Mucosa of stomach (tissue), 1 donor: ENCODE measurements around the gene RAB40AL.
"Not testable (repeated sequence)": the region's sequence is repeated elsewhere in the genome, so short reads cannot be mapped to it uniquely, and the experiment has no call there.

Source experiments
- H3K27me3 ChIP-seq: one replicate; pipeline ENCODE4 v1.7.0; 2013; ENCODE audit warnings: mild to moderate bottlenecking, low read length; ENCODE audit not compliant: control insufficient read depth, insufficient read depth
- H3K36me3 ChIP-seq: one replicate; pipeline ENCODE4 v1.7.0; 2013; ENCODE audit warnings: low read length; ENCODE audit not compliant: control insufficient read depth, insufficient read depth
- H3K4me1 ChIP-seq: one replicate; pipeline ENCODE4 v1.7.0; 2013; ENCODE audit warnings: mild to moderate bottlenecking, low read length; ENCODE audit not compliant: control insufficient read depth, insufficient read depth
- H3K4me3 ChIP-seq: one replicate; pipeline ENCODE4 v1.7.0; 2013; ENCODE audit warnings: low read length
- H3K9ac ChIP-seq: one replicate; pipeline ENCODE4 v1.7.0; 2013; ENCODE audit warnings: mild to moderate bottlenecking, low read length, moderate library complexity
- H3K9me3 ChIP-seq: one replicate; pipeline ENCODE4 v1.7.0; 2013; ENCODE audit warnings: mild to moderate bottlenecking, low read length, moderate library complexity; ENCODE audit not compliant: control insufficient read depth
- donor health status: Pancreatic carcinoma.

Gene RAB40AL

GRCh38 chrX:102963955-102964354, 26.9 kb downstream of the RAB40AL start:
- Histone ChIP-seq H3K9me3 (no peaks in the 10 kb centered on the region), H3K27me3 (no peaks in the 10 kb centered on the region)

DNA sequence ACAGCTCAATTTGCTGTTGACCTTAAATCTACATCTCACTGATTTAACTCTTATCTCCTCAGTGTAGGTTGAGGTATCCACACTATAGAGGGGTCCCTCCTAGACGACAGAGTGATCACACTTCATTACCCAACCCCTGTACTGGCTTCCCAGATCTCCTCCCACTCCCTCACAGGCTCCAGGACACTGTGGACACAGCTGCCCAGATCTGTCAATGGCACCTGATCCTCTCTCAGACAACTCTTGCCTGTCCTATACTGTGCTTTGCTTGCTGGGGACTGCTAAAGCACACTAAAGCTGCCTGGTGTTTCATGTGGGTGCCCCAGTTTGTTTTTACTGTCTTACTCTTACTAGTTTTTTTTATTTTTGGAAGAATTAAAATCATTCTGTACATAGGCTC, 27.9 kb downstream of the RAB40AL start:
- Histone ChIP-seq H3K9me3 (no peaks in the 10 kb centered on the region), H3K4me1 (no peaks in the 10 kb centered on the region), H3K4me3 (no peak overlapping the region), H3K9ac (no peak overlapping the region), H3K36me3 (no peaks in the 10 kb centered on the region), H3K27me3 (no peaks in the 10 kb centered on the region)

More at GRCh38 chrX:102963955-102964354, 26.9 kb downstream of the RAB40AL start:
- Histone ChIP-seq H3K36me3 (no peaks in the 10 kb centered on the region), H3K9ac (no peak overlapping the region), H3K4me3 (no peak overlapping the region), H3K4me1 (no peaks in the 10 kb centered on the region)

DNA sequence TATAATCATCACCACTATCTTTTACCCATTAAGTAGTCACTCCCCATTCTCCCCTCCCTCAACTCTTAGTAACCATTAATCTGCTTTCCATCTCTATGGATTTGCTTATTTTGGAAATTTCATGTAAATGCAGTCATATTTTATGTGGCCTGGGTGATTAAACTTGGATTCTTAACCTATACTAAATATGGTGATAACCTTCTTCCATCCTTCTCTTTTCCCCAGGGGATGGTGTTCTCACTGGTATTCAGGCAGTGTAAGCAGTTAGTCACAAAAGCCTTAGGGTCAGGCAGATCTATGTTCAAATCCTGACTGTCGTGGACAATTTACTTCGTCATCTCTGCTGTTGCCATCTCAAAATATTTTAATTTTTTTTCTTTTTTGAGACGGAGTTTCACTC, 29.6 kb downstream of the RAB40AL start:
- Histone ChIP-seq H3K36me3 (no peaks in the 10 kb centered on the region), H3K4me1 (no peaks in the 10 kb centered on the region), H3K4me3 (no peak overlapping the region), H3K27me3 (no peaks in the 10 kb centered on the region), H3K9me3 (no peaks in the 10 kb centered on the region), H3K9ac (no peak overlapping the region)

DNA sequence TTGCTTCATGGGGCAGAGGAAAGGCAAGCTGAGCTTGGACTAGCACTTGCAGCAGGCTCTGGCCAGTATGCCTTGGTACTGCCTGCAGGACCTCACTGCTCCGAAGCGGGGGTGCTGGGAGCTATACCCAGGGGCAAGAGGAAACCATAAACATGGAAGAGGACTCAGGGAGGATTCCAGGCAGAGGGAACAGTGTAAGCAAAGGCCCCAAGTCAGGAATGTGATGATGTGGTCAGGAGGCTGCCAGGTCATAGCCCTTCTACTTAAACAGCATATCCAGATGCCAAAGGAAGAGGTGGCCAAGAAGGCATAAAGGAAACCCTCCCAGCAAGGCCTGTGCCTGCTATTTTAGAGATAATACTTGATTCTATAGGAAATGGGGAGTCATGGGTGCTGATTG, 31.1 kb downstream of the RAB40AL start:
- Histone ChIP-seq H3K9ac (no peak overlapping the region), H3K4me1 (no peaks in the 10 kb centered on the region), H3K9me3 (no peaks in the 10 kb centered on the region), H3K36me3 (no peaks in the 10 kb centered on the region), H3K4me3 (no peak overlapping the region), H3K27me3 (no peaks in the 10 kb centered on the region)

- H3K4me3 ChIP-seq, H3K4me1 ChIP-seq, H3K36me3 ChIP-seq, H3K27me3 ChIP-seq, H3K9me3 ChIP-seq, H3K9ac ChIP-seq: not testable (repeated sequence)
Observed at GRCh38 chrX:102971536-102971935, 34.5 kb downstream of the RAB40AL start.

- H3K27me3 ChIP-seq, result no peaks in the 10 kb centered on the region
- no peak overlapping the region for H3K9ac ChIP-seq
- H3K36me3 ChIP-seq, result no peaks in the 10 kb centered on the region
- H3K4me3 ChIP-seq, result no peak overlapping the region
- H3K9me3 ChIP-seq, result no peaks in the 10 kb centered on the region
- H3K4me1 ChIP-seq, result no peaks in the 10 kb centered on the region
Observed at GRCh38 chrX:102975016-102975415, 37.9 kb downstream of the RAB40AL start.

- H3K27me3 ChIP-seq, result no peaks in the 10 kb centered on the region
Observed at GRCh38 chrX:102976286-102976685, 39.2 kb downstream of the RAB40AL start.

DNA sequence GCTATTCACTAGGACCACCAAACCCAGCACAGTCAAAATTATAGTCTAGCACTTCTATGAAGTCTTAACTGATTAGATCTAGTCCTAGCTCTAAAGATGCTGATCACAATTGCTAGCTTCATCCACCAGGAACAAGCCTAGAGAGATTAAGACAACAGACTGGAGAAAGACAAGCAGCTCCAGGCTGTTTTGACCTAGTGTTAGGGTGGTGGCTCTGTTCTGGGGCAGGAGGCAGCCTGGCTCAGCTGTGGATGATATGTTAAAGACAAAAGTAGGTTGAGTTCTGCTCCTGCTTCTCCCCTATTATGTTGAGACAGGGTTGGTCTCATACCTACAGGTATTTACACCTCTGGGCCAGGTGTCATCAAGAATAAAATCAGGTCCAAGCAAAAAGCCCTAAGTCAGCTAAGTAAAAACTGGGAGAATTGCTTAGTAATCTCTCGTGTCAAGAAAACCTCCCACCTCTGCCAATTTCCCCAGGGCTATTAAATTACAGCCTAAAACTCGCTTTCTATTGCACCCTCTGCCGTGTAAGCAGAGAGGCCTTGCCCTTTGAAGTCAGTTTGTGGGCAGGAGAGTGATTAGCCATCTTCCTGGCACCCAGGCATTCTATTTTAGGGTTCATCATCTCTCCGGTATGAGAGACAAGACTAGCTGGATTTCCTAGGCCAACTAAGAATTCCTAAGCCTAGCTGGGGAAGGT, 39.9 kb downstream of the RAB40AL start:
- H3K9me3 ChIP-seq, result no peaks in the 10 kb centered on the region
- no peak overlapping the region for H3K4me3 ChIP-seq
- H3K36me3 ChIP-seq, result no peaks in the 10 kb centered on the region
- no peaks in the 10 kb centered on the region for H3K27me3 ChIP-seq
- no peaks in the 10 kb centered on the region for H3K4me1 ChIP-seq
- H3K9ac ChIP-seq, result no peak overlapping the region

More at GRCh38 chrX:102976286-102976685, 39.2 kb downstream of the RAB40AL start:
- no peaks in the 10 kb centered on the region for H3K36me3 ChIP-seq
- no peaks in the 10 kb centered on the region for H3K4me1 ChIP-seq
- no peak overlapping the region for H3K9ac ChIP-seq
- no peak overlapping the region for H3K4me3 ChIP-seq
- no peaks in the 10 kb centered on the region for H3K9me3 ChIP-seq

DNA sequence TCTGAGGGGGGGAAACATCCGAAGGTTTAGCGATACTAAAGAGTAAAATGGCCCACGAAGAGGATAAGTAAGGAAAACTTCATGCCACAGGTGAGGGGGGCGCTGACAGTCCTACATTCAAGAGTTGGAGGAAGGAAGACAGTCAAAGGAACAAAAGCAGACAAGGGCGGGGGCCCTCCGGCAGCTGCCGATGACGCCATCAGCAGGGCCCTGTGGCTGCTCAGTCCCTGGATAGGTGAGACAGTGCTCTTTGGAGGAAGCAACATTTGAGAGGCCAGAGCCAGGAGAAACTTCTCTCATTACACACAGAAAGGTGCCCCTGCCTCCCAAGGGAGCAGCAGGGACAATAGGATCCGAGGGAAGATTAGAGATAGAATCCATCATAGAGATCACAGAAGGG, 41.5 kb downstream of the RAB40AL start:
- Histone ChIP-seq H3K4me1 (no peaks in the 10 kb centered on the region), H3K9ac (no peak overlapping the region), H3K36me3 (no peaks in the 10 kb centered on the region), H3K4me3 (no peak overlapping the region), H3K27me3 (no peaks in the 10 kb centered on the region), H3K9me3 (no peaks in the 10 kb centered on the region)

GRCh38 chrX:102979536-102979935, 42.5 kb downstream of the RAB40AL start:
- no peaks in the 10 kb centered on the region for H3K36me3 ChIP-seq
- no peaks in the 10 kb centered on the region for H3K4me1 ChIP-seq
- no peak overlapping the region for H3K9ac ChIP-seq
- no peaks in the 10 kb centered on the region for H3K9me3 ChIP-seq
- no peaks in the 10 kb centered on the region for H3K27me3 ChIP-seq
- no peak overlapping the region for H3K4me3 ChIP-seq

- Histone ChIP-seq H3K27me3 (no peaks in the 10 kb centered on the region), H3K9me3 (no peaks in the 10 kb centered on the region), H3K4me1 (no peaks in the 10 kb centered on the region), H3K4me3 (no peak overlapping the region), H3K36me3 (no peaks in the 10 kb centered on the region), H3K9ac (no peak overlapping the region)
Observed at GRCh38 chrX:102983205-102983604, 46.1 kb downstream of the RAB40AL start.

DNA sequence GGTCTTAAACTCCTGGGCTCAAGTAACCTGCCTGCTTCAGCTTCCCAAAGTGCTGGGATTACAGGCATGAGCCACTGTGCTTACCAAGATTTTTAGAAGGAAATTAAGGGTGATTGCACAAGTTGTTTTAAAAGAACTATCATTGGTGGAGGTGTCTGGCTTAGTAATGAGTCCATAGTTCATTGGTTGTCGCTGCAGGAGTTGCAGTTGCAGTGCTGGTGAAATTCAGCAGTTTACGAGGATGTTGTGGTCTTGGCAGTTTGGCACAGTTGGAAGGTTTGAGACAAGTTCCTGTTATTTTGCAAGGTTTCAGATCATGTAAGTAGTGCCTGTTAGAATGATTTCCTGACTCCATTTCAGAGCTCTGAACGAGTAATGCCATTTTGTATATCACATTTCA, 48.1 kb downstream of the RAB40AL start:
- H3K4me1 ChIP-seq, result no peaks in the 10 kb centered on the region
- H3K4me3 ChIP-seq, result no peak overlapping the region
- no peaks in the 10 kb centered on the region for H3K9me3 ChIP-seq
- no peaks in the 10 kb centered on the region for H3K27me3 ChIP-seq
- H3K36me3 ChIP-seq, result no peaks in the 10 kb centered on the region
- no peak overlapping the region for H3K9ac ChIP-seq
